GM12801 (cell line): Measurements from ENCODE around the gene DCUN1D1.

ENCODE experiments used
- CTCF ChIP-seq: IDR thresholded peaks from one replicate; pipeline ENCODE4 v1.5.1; 2011; ENCODE audit warnings: control low read depth; ENCODE audit not compliant: insufficient read length; ENCODE audit errors: extremely low read depth

DCUN1D1 gene

GRCh38 chr3:183013074-183013473 lies 32.7 kb upstream of the DCUN1D1 start:
- TF ChIP-seq CTCF: no peak

- no peak for TF ChIP-seq CTCF
These were observed 28.5 kb upstream of the DCUN1D1 start for GRCh38 chr3:183008800-183009199.

GRCh38 chr3:183008303-183008702 lies 28.0 kb upstream of the DCUN1D1 start:
- TF ChIP-seq CTCF: no peak

- no peak for TF ChIP-seq CTCF
These were observed 26.2 kb upstream of the DCUN1D1 start for GRCh38 chr3:183006396-183007002.

GRCh38 chr3:182999767-183000166 lies 19.4 kb upstream of the DCUN1D1 start:
- TF ChIP-seq CTCF: no peak

GRCh38 chr3:182989566-182989965 lies 9.2 kb upstream of the DCUN1D1 start:
- TF ChIP-seq CTCF: no peak

GRCh38 chr3:182986021-182986420 lies 5.7 kb upstream of the DCUN1D1 start:
- TF ChIP-seq CTCF: no peak
